Measurements from ENCODE around the gene TPPP2.
"Not testable (repeated sequence)": the region's sequence is repeated elsewhere in the genome, so short reads cannot be mapped to it uniquely, and the experiment has no call there.

Gene TPPP2

DNA sequence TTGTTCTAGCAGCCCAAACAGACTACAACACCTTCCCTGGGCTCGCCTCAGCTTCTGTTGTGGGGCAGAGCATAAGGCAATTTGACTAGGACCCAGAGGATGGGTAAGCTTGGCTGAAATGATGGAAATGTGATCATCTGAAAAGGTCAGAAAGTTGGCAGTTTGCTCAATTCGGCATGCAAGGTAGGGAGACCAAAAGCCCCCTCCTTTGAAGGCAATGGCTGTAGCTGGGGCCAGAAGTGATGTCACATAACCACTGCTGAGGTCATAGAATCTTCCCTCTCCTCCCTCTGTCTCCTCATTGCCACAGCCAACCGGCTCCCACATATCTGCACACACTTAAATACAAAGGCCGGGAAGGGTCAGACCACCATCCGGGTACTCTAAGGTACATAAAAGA lies at the start of gene TPPP2:
Gene TPPP2, plus strand, starts transcription at position 301 of the 400 bp plus-strand sequence. CDS start 365 bp downstream, outside the sequence.
- DNase-seq = no peak

- no peak for DNase-seq
Measured at GRCh38 chr14:20980906-20981305, 49.1 kb upstream of the TPPP2 start.

DNA sequence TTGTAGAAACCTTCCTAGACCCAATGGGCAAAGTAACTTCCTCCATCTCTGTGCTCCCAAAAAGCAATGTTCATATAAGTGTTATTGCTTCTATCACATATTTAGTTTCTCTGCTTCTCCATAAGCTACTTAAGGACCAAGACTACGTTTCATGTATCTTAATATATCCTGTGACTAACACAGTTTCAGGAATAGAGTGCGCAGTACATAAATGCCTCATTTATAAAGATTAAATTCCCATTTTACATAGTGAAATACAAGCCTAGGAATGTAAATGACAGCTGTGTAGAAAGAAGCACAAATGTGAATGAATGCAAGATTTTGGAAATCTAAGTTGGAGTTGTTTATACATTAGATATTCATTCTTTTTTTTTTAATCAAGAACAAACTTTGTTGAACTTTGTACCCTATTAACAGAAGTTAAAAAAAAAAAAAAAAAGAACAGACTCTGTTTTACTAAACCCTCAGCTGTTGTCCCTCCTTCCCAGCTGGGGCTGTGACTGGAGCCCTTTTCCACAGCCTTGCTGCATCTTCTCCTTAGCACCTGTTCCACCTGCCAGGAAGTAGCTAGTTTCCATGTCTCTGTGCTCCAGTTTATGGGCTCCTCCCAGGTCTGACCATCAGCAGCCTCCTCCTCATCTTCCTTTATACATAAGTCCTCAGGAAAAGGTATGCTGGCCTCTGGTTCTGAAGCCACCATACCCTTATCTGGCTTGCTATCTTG lies 47.2 kb upstream of the TPPP2 start:
- no peak for DNase-seq

DNA sequence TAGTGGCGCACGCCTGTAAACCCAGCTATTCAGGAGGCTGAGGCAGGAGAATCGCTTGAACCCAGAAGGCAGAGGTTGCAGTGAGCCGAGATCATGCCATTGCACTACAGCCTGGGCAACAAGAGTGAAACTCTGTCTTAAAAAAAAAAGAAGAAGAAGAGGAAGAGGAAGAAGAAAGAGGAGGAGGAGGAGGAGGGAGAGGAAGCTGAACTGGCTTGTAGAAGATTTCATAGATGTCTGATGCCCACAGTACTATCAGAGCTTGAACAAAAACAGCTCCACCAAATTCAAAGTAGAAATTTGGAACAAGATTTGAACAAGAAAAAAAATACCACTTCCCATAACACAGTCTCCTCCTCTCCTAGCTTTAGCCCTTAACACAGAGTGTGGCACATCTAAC lies 44.4 kb upstream of the TPPP2 start:
- peak; percentile 83 for DNase-seq

- DNase-seq = peak; percentile 69
Measured at GRCh38 chr14:20986811-20987210, 43.2 kb upstream of the TPPP2 start.

GRCh38 chr14:20988717-20989470 lies 41.1 kb upstream of the TPPP2 start:
- DNase-seq = no peak

DNA sequence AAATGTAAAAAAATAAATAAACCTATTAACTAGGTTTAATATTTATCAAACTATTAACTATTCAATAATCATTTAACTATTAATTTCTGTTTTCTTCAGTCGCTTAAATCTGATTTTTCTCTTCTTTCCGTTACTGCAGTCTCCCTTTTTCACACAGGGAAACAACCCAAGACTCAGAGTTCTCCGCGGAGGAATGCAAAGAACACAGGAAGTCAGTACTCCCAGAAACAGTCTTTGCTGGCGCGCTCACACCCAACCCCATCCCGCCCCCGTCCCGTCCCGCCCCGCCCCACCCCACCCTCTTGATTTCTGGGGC lies 40.6 kb upstream of the TPPP2 start:
- no peak for DNase-seq

GRCh38 chr14:20989787-20990600 lies 40.0 kb upstream of the TPPP2 start, which contains the start of gene METTL17:
TSS of gene METTL17 (plus strand) at chr14:20989980. CDS start at chr14:20990003, 23 bp downstream.
- DNase-seq = peak; percentile 98

DNA sequence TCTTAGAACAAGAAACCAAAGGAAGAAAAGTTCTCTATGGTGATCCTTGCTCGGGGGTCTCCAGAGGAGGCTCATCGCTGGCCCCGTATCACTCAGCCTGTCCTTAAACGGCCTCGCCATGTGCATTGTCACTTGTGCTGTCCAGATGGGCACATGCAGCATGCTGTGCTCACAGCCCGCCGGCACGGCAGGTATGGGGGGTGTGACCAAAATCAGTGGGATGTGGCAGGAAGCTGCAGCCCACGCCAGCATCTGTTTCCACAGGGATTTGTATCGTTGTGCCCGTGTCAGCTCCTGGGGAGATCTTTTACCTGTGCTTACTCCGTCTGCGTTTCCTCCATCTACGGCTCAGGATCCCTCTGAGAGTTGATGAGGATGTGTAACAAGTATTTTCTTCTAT lies 33.5 kb upstream of the TPPP2 start:
- no peak for DNase-seq

DNA sequence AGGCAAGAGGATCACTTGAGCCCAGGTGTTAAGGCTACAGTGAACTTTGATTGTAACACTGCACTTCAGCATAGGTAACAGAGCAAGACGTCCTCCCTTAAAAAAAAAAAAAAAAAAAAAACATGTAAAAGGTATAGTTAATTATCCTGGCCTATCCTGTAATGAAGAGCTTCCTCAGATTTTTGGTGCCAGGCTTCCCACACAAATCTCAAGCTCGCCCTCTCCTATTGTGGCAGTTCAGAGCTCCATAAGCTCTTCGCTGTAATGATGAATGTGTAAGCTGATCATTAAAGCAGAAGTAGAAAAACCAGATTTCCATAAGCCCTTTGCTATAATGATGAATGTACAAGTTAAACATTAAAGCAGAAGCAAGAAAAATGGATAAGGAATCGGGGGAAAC lies 32.9 kb upstream of the TPPP2 start:
- DNase-seq = no peak

DNA sequence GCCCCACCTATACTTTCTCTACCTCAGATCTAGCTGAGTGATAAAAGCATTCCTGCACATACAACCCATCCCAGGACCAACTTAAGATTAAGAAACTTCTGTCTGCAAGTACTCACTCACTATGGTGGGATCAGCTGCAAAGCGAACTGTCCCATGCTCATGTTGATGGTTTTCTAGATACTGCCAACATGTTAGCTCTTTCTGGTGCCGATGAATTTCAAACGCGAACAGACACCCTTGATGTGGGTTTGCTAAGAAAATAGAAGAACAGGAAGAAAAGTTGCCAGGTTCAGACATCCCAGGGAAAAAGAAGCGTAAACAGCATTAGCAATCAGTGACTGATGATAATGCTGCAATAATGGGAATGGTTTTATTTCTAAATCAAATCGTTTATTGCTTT lies 32.5 kb upstream of the TPPP2 start:
- no peak for DNase-seq

DNA sequence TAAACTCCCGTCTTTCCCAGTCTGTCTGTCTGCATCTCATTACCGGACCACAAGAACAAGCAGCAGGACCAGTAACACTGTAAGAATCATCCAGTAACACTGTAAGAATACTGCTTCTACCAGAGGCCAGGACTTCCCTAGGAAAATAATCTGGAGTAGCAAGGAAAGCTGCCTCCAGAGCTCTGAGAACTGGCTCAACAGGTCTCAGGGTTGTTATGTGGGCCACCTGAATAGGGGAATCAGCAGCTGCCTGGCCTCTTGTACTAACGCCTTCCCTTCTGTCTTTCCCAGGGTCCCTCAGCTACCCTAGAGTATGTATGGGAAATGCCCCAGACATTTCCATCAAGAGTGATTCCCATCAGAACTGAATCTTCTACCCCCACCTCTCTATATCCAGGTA lies 31.9 kb upstream of the TPPP2 start:
- no peak for DNase-seq

DNA sequence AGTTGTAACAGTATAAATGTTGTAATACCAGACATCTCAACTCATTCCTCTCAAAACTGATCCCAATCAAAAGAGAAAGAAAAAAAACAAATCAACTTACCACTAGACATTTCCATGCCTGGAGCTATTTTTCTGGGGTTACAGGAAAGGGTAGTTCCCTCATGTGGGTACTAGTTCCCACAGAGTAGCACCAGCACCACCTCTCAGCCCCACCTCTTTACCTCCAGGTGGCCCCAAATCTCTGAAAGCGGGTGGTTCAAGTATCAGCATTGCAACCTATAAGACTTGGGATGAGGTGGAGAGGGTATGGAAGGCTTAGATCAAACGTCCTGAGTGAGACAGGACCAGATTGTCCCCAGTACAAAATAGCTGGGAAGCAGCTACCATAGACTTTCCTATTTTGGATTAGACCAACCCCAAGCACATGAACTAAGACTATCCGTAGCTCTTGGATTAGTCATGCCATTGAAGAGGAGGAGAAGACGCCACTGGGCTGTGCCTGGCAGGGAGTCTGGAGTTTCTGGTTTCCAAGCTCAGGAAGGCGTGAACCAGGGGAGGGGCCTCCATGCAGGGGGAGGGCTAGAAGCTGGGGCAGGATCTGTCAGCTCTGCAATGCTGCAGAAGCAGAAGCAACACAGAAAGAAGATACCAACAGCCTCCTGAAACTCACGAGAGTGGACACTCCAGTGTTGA lies 31.2 kb upstream of the TPPP2 start, which contains the start of gene SLC39A2:
Gene SLC39A2, plus strand, starts transcription at position 620 of the 693 bp plus-strand sequence. CDS start 154 bp downstream, outside the sequence.
- DNase-seq = peak; percentile 30

GRCh38 chr14:20999591-20999990 lies 30.4 kb upstream of the TPPP2 start:
- no peak for DNase-seq

GRCh38 chr14:21001218-21001617 lies 28.8 kb upstream of the TPPP2 start:
- DNase-seq = no peak

GRCh38 chr14:21003788-21004346 lies 26.1 kb upstream of the TPPP2 start:
- DNase-seq = no peak

DNA sequence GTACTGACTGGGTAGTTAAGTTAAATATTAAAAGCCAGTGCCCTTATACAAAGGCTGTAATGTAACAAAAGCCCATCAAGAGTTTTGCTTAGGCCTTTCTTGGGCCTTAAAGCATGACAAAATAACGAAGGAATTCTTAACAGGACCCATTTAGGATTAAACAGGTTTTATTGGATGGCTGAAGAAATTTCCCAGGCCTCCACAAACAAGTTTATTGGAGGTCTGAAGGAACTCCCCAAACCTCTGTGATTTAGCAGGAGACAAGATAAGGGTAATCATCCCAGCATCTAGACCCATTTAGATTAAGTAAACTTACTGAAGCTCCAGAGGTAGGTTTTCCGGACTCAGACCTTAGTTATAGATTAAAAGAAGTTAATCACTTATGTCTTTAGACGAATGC lies 20.3 kb upstream of the TPPP2 start:
- DNase-seq = not testable (repeated sequence)

GRCh38 chr14:21011136-21011535 lies 18.9 kb upstream of the TPPP2 start:
- no peak for DNase-seq

DNA sequence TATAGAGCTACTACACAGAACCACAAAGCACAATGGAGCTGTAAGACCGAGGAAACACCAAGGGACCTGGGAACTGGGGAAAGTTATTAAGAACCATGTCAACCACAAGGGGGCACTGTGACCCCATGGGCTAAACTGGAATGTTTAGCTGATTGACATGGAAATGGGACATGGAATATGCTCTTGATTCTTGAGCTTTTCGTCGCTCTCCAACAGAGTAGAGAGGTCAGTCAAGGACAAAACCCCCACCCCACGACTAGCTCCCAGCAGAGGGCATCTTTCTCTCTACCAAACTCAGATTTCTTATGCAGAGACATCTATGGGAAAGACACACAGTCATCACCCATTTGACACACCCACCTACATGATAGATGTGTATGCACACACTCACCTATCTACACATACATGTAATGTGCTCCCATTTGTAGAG lies 15.2 kb upstream of the TPPP2 start:
- DNase-seq = peak; percentile 76

DNA sequence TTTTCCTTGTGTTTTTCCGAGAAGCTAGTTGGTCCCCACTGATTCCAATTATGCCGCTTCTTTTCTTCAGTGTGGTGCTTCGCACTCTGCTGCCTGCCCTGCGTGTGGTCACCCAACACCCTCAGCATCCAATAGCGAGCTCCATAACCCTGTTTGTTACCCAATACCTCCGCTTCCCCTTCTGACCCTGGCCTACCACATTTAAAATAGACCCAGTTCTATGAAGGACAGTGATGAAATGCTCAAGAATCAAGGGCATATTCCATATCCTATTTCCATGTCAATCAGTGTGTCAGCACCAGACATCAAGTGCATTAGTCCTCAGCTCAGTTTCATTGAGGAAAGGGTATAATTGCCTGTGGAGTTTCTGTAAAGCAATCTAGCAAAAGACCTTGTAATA lies 14.7 kb upstream of the TPPP2 start:
- peak; percentile 94 for DNase-seq

DNA sequence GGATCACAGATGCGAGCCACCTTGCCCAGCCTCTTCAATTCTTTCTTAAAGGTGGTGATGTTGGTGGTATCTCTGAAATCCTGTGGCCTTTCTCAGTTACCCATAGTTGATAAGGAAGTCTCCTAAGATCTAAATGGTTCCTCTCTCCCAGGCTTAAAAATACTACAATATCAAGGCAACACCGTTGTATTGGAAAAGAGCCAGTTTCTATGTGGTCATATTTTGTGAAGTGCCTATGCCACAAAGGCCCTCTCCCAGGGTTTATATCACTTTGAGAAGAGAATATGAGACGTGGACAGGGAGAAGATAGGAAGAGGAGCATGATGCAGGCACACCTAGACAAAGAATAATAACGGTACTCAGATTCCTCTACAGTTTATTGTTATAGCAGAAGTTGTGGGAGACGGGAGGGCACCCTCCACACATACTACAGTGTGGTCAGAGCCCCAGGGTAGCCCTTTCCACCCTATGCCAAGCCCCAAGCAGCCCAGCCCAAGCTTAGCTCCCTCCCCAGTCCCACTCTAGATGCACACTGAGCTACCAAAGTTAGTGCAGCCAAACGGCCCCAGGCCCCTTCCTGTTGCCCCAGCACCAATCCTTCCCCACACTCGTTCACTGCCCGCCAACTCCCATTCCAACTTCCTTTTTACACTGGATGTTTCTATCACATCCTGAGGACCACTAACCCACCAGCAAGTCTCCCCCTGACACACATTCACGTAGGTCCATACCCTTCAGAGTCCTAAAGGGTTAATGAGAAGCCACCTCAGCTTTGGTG lies 13.4 kb upstream of the TPPP2 start:
- DNase-seq = peak; percentile 75
